Measurements from ENCODE around the gene MRPL46.

The MRPL46 gene

GRCh38 chr15:88467073-88467934 lies at the start of gene MRPL46, which contains the start of gene MRPS11:
MRPL46 (minus strand) TSS chr15:88467388; CDS start chr15:88467377, 11 bp downstream.
MRPS11 (plus strand) TSS chr15:88467708; CDS start chr15:88467718, 10 bp downstream.
- Histone ChIP-seq H3K27me3 (ENCODE audit: insufficient read depth, low read length) (no peaks in the 10 kb centered on the region), H3K36me3 (ENCODE audit: insufficient read depth, low read depth, low read length) (peaks cover 50% of the 10 kb centered on the region), H3K9ac (ENCODE audit: low read depth, low read length) (peak within 1 kb of the TSS; percentile 96), H3K27ac (ENCODE audit: low read length) (peak within 1 kb of the TSS; percentile 78), H3K4me1 (ENCODE audit: insufficient read depth, low read length) (no peaks in the 10 kb centered on the region), H3K4me3 (ENCODE audit: low read length) (peak within 1 kb of the TSS; percentile 99), H3K9me3 (ENCODE audit: insufficient read depth, low read depth, low read length) (no peaks in the 10 kb centered on the region)

GRCh38 chr15:88513195-88513594 lies 46.0 kb upstream of the MRPL46 start:
- Histone ChIP-seq H3K36me3 (ENCODE audit: insufficient read depth, low read depth, low read length) (peaks cover 10% of the 10 kb centered on the region; the same call in 1 of the 2 replicates), H3K4me1 (ENCODE audit: insufficient read depth, low read length) (no peaks in the 10 kb centered on the region), H3K27ac (ENCODE audit: low read length) (no peak overlapping the region), H3K27me3 (ENCODE audit: insufficient read depth, low read length) (no peaks in the 10 kb centered on the region), H3K9me3 (ENCODE audit: insufficient read depth, low read depth, low read length) (no peaks in the 10 kb centered on the region), H3K9ac (ENCODE audit: low read depth, low read length) (no peak overlapping the region), H3K4me3 (ENCODE audit: low read length) (no peak overlapping the region)

- Histone ChIP-seq H3K9ac (ENCODE audit: low read depth, low read length) (no peak overlapping the region), H3K4me1 (ENCODE audit: insufficient read depth, low read length) (no peaks in the 10 kb centered on the region), H3K27me3 (ENCODE audit: insufficient read depth, low read length) (no peaks in the 10 kb centered on the region), H3K4me3 (ENCODE audit: low read length) (no peak overlapping the region), H3K36me3 (ENCODE audit: insufficient read depth, low read depth, low read length) (peaks cover 10% of the 10 kb centered on the region; the same call in 1 of the 2 replicates), H3K9me3 (ENCODE audit: insufficient read depth, low read depth, low read length) (no peaks in the 10 kb centered on the region), H3K27ac (ENCODE audit: low read length) (no peak overlapping the region)
Measured at GRCh38 chr15:88512601-88513000, 45.4 kb upstream of the MRPL46 start.

GRCh38 chr15:88512078-88512477 lies 44.9 kb upstream of the MRPL46 start:
- Histone ChIP-seq H3K9ac (ENCODE audit: low read depth, low read length) (no peak overlapping the region), H3K4me3 (ENCODE audit: low read length) (no peak overlapping the region), H3K27me3 (ENCODE audit: insufficient read depth, low read length) (no peaks in the 10 kb centered on the region), H3K36me3 (ENCODE audit: insufficient read depth, low read depth, low read length) (peaks cover 10% of the 10 kb centered on the region; the same call in 1 of the 2 replicates), H3K9me3 (ENCODE audit: insufficient read depth, low read depth, low read length) (no peaks in the 10 kb centered on the region), H3K4me1 (ENCODE audit: insufficient read depth, low read length) (no peaks in the 10 kb centered on the region), H3K27ac (ENCODE audit: low read length) (no peak overlapping the region)

- H3K4me3 ChIP-seq (ENCODE audit: low read length) = no peak overlapping the region
- no peaks in the 10 kb centered on the region for H3K4me1 ChIP-seq (ENCODE audit: insufficient read depth, low read length)
- H3K27me3 ChIP-seq (ENCODE audit: insufficient read depth, low read length) = no peaks in the 10 kb centered on the region
- peaks cover 10% of the 10 kb centered on the region; the same call in 1 of the 2 replicates for H3K36me3 ChIP-seq (ENCODE audit: insufficient read depth, low read depth, low read length)
- H3K27ac ChIP-seq (ENCODE audit: low read length) = no peak overlapping the region
- no peaks in the 10 kb centered on the region for H3K9me3 ChIP-seq (ENCODE audit: insufficient read depth, low read depth, low read length)
- no peak overlapping the region for H3K9ac ChIP-seq (ENCODE audit: low read depth, low read length)
Measured at GRCh38 chr15:88511161-88511560, 44.0 kb upstream of the MRPL46 start.

GRCh38 chr15:88509964-88510363 lies 42.8 kb upstream of the MRPL46 start:
- no peak overlapping the region for H3K4me3 ChIP-seq (ENCODE audit: low read length)
- H3K9me3 ChIP-seq (ENCODE audit: insufficient read depth, low read depth, low read length) = no peaks in the 10 kb centered on the region
- H3K27ac ChIP-seq (ENCODE audit: low read length) = no peak overlapping the region
- no peak overlapping the region for H3K9ac ChIP-seq (ENCODE audit: low read depth, low read length)
- H3K36me3 ChIP-seq (ENCODE audit: insufficient read depth, low read depth, low read length) = peaks cover 10% of the 10 kb centered on the region; the same call in 1 of the 2 replicates
- H3K27me3 ChIP-seq (ENCODE audit: insufficient read depth, low read length) = no peaks in the 10 kb centered on the region
- H3K4me1 ChIP-seq (ENCODE audit: insufficient read depth, low read length) = no peaks in the 10 kb centered on the region

GRCh38 chr15:88509321-88509720 lies 42.1 kb upstream of the MRPL46 start:
- Histone ChIP-seq H3K27me3 (ENCODE audit: insufficient read depth, low read length) (no peaks in the 10 kb centered on the region), H3K36me3 (ENCODE audit: insufficient read depth, low read depth, low read length) (peaks cover 10% of the 10 kb centered on the region; the same call in 1 of the 2 replicates), H3K9ac (ENCODE audit: low read depth, low read length) (no peak overlapping the region), H3K27ac (ENCODE audit: low read length) (no peak overlapping the region), H3K4me1 (ENCODE audit: insufficient read depth, low read length) (peaks cover 4% of the 10 kb centered on the region; the same call in 1 of the 2 replicates), H3K9me3 (ENCODE audit: insufficient read depth, low read depth, low read length) (no peaks in the 10 kb centered on the region), H3K4me3 (ENCODE audit: low read length) (no peak overlapping the region)

GRCh38 chr15:88506628-88507027 lies 39.4 kb upstream of the MRPL46 start:
- Histone ChIP-seq H3K36me3 (ENCODE audit: insufficient read depth, low read depth, low read length) (peaks cover 6% of the 10 kb centered on the region; the same call in 1 of the 2 replicates), H3K4me1 (ENCODE audit: insufficient read depth, low read length) (peaks cover 8% of the 10 kb centered on the region; the same call in 1 of the 2 replicates)

GRCh38 chr15:88505721-88506120 lies 38.5 kb upstream of the MRPL46 start:
- Histone ChIP-seq H3K27ac (ENCODE audit: low read length) (no peak overlapping the region), H3K27me3 (ENCODE audit: insufficient read depth, low read length) (0 out of 2 replicates have a peak, but pooled peaks cover 4% of the 10 kb centered on the region), H3K36me3 (ENCODE audit: insufficient read depth, low read depth, low read length) (no peaks in the 10 kb centered on the region), H3K9ac (ENCODE audit: low read depth, low read length) (no peak overlapping the region), H3K4me3 (ENCODE audit: low read length) (no peak overlapping the region), H3K4me1 (ENCODE audit: insufficient read depth, low read length) (peaks cover 8% of the 10 kb centered on the region; the same call in 1 of the 2 replicates), H3K9me3 (ENCODE audit: insufficient read depth, low read depth, low read length) (no peaks in the 10 kb centered on the region)

More at GRCh38 chr15:88506628-88507027, 39.4 kb upstream of the MRPL46 start:
- H3K27me3 ChIP-seq (ENCODE audit: insufficient read depth, low read length) = 0 out of 2 replicates have a peak, but pooled peaks cover 4% of the 10 kb centered on the region
- H3K9me3 ChIP-seq (ENCODE audit: insufficient read depth, low read depth, low read length) = no peaks in the 10 kb centered on the region
- no peak overlapping the region for H3K4me3 ChIP-seq (ENCODE audit: low read length)
- no peak overlapping the region for H3K9ac ChIP-seq (ENCODE audit: low read depth, low read length)
- H3K27ac ChIP-seq (ENCODE audit: low read length) = no peak overlapping the region

GRCh38 chr15:88504445-88504844 lies 37.3 kb upstream of the MRPL46 start:
- H3K9ac ChIP-seq (ENCODE audit: low read depth, low read length) = no peak overlapping the region
- no peaks in the 10 kb centered on the region for H3K9me3 ChIP-seq (ENCODE audit: insufficient read depth, low read depth, low read length)
- H3K27ac ChIP-seq (ENCODE audit: low read length) = no peak overlapping the region
- H3K27me3 ChIP-seq (ENCODE audit: insufficient read depth, low read length) = 0 out of 2 replicates have a peak, but pooled peaks cover 4% of the 10 kb centered on the region
- peaks cover 8% of the 10 kb centered on the region; the same call in 1 of the 2 replicates for H3K4me1 ChIP-seq (ENCODE audit: insufficient read depth, low read length)
- H3K4me3 ChIP-seq (ENCODE audit: low read length) = no peak overlapping the region
- no peaks in the 10 kb centered on the region for H3K36me3 ChIP-seq (ENCODE audit: insufficient read depth, low read depth, low read length)

GRCh38 chr15:88498996-88499395 lies 31.8 kb upstream of the MRPL46 start:
- 0 out of 2 replicates have a peak, but pooled peaks cover 4% of the 10 kb centered on the region for H3K27me3 ChIP-seq (ENCODE audit: insufficient read depth, low read length)
- no peak overlapping the region for H3K4me3 ChIP-seq (ENCODE audit: low read length)
- H3K9me3 ChIP-seq (ENCODE audit: insufficient read depth, low read depth, low read length) = no peaks in the 10 kb centered on the region
- H3K4me1 ChIP-seq (ENCODE audit: insufficient read depth, low read length) = 0 out of 2 replicates have a peak, but pooled peaks cover under 1% of the 10 kb centered on the region
- no peak overlapping the region for H3K9ac ChIP-seq (ENCODE audit: low read depth, low read length)
- no peaks in the 10 kb centered on the region for H3K36me3 ChIP-seq (ENCODE audit: insufficient read depth, low read depth, low read length)
- no peak overlapping the region for H3K27ac ChIP-seq (ENCODE audit: low read length)

Data from iPS-20b (cell line).